ENCODE data around the gene ASL.

ASL gene

GRCh38 chr7:66050990-66051448, 24.6 kb upstream of the ASL start:
- no peak for DNase-seq (ENCODE audit: extremely low spot score)
- ChIA-PET POLR2A (no interaction called here), CTCF (no interaction called here)
- TF ChIP-seq BHLHE40 (IDR thresholded peaks at IDR 0.05; ENCODE audit: borderline replicate concordance) = no peak

GRCh38 chr7:66052447-66052846, 23.2 kb upstream of the ASL start:
- DNase-seq (ENCODE audit: extremely low spot score) = no peak
- POLR2A ChIA-PET = interaction anchor here (1.2 kb wide), 1 partner anchor 62 kb away, joined by 4 read pairs; the partner anchor contains the start of gene CRCP
- no peak for TF ChIP-seq PKNOX1 (IDR thresholded peaks at IDR 0.05)
- TF ChIP-seq FOXM1 (IDR thresholded peaks at IDR 0.05; ENCODE audit: borderline replicate concordance) = no peak
- TF ChIP-seq CTBP1 (IDR thresholded peaks at IDR 0.05; ENCODE audit: borderline replicate concordance) = no peak
- no peak for TF ChIP-seq FOXA1 (IDR thresholded peaks at IDR 0.05)
- TF ChIP-seq BHLHE40 (IDR thresholded peaks at IDR 0.05; ENCODE audit: borderline replicate concordance) = no peak
- no peak for TF ChIP-seq LEF1 (IDR thresholded peaks at IDR 0.05; ENCODE audit: borderline replicate concordance)
- no peak for TF ChIP-seq HDGF (IDR thresholded peaks at IDR 0.05; ENCODE audit: borderline replicate concordance)
- no peak for TF ChIP-seq SUZ12 (IDR thresholded peaks at IDR 0.05)
- CTCF ChIA-PET = no interaction called here

- DNase-seq (ENCODE audit: extremely low spot score) = no peak
- ChIA-PET CTCF (interaction anchor here (0.6 kb wide), 1 partner anchor 15 kb away, joined by 7 read pairs; no protein-coding TSS in a partner anchor), POLR2A (no interaction called here)
- TF ChIP-seq FOXK2 (IDR thresholded peaks at IDR 0.05) (no peak), TARDBP (IDR thresholded peaks at IDR 0.05) (no peak), SP1 (IDR thresholded peaks at IDR 0.05) (no peak), HDGF (IDR thresholded peaks at IDR 0.05; ENCODE audit: borderline replicate concordance) (no peak), ELF4 (IDR thresholded peaks at IDR 0.05) (no peak), ZNF384 (IDR thresholded peaks at IDR 0.05) (no peak), SUZ12 (IDR thresholded peaks at IDR 0.05) (no peak), NFRKB (IDR thresholded peaks at IDR 0.05) (no peak), ARNT (IDR thresholded peaks at IDR 0.05) (no peak), PKNOX1 (IDR thresholded peaks at IDR 0.05) (no peak), FOXA1 (IDR thresholded peaks at IDR 0.05) (no peak), CTBP1 (IDR thresholded peaks at IDR 0.05; ENCODE audit: borderline replicate concordance) (no peak), L3MBTL2 (conservative IDR thresholded peaks at IDR 0.05) (no peak)
These were observed 21.6 kb upstream of the ASL start for GRCh38 chr7:66054063-66054462.

- no peak for DNase-seq (ENCODE audit: extremely low spot score)
- TF ChIP-seq ARNT (IDR thresholded peaks at IDR 0.05) (no peak), FOXM1 (IDR thresholded peaks at IDR 0.05; ENCODE audit: borderline replicate concordance) (no peak), HDGF (IDR thresholded peaks at IDR 0.05; ENCODE audit: borderline replicate concordance) (no peak), FOXK2 (IDR thresholded peaks at IDR 0.05) (no peak), NFRKB (IDR thresholded peaks at IDR 0.05) (no peak), LEF1 (IDR thresholded peaks at IDR 0.05; ENCODE audit: borderline replicate concordance) (no peak), SP1 (IDR thresholded peaks at IDR 0.05) (no peak), CTBP1 (IDR thresholded peaks at IDR 0.05; ENCODE audit: borderline replicate concordance) (no peak), FOXA1 (IDR thresholded peaks at IDR 0.05) (no peak), TARDBP (IDR thresholded peaks at IDR 0.05) (no peak), BHLHE40 (IDR thresholded peaks at IDR 0.05; ENCODE audit: borderline replicate concordance) (no peak), L3MBTL2 (conservative IDR thresholded peaks at IDR 0.05) (no peak), ZNF384 (IDR thresholded peaks at IDR 0.05) (no peak), PKNOX1 (IDR thresholded peaks at IDR 0.05) (no peak), ELF4 (IDR thresholded peaks at IDR 0.05) (no peak), SUZ12 (IDR thresholded peaks at IDR 0.05) (no peak)
- ChIA-PET POLR2A (no interaction called here), CTCF (no interaction called here)
These were observed 20.2 kb upstream of the ASL start for GRCh38 chr7:66055321-66055956.

GRCh38 chr7:66060796-66061195, 14.8 kb upstream of the ASL start:
- TF ChIP-seq FOXA1 (IDR thresholded peaks at IDR 0.05) (no peak), ELF4 (IDR thresholded peaks at IDR 0.05) (no peak), CTBP1 (IDR thresholded peaks at IDR 0.05; ENCODE audit: borderline replicate concordance) (no peak), NFRKB (IDR thresholded peaks at IDR 0.05) (no peak), TARDBP (IDR thresholded peaks at IDR 0.05) (no peak), ZNF384 (IDR thresholded peaks at IDR 0.05) (no peak), BHLHE40 (IDR thresholded peaks at IDR 0.05; ENCODE audit: borderline replicate concordance) (no peak), FOXK2 (IDR thresholded peaks at IDR 0.05) (no peak), HDGF (IDR thresholded peaks at IDR 0.05; ENCODE audit: borderline replicate concordance) (no peak), SUZ12 (IDR thresholded peaks at IDR 0.05) (no peak), LEF1 (IDR thresholded peaks at IDR 0.05; ENCODE audit: borderline replicate concordance) (no peak), PKNOX1 (IDR thresholded peaks at IDR 0.05) (no peak), SP1 (IDR thresholded peaks at IDR 0.05) (no peak), ARNT (IDR thresholded peaks at IDR 0.05) (no peak), L3MBTL2 (conservative IDR thresholded peaks at IDR 0.05) (no peak)
- CTCF ChIA-PET = interaction anchor here (0.6 kb wide), 1 partner anchor 104 kb away, joined by 4 read pairs; no protein-coding TSS in a partner anchor
- POLR2A ChIA-PET = no interaction called here
- DNase-seq (ENCODE audit: extremely low spot score) = no peak

All from HEK293T (cell line).